H9 (cell line): ENCODE data around the gene GRIA4. TPM values are rescaled to one million over a fixed set of nuclear protein-coding genes. Genes with fewer than 3 reads are reported as not detected.
A peak's percentile ranks its signal among the peaks of the same experiment; 100 is the strongest.
"Not testable (repeated sequence)": the region's sequence is repeated elsewhere in the genome, so short reads cannot be mapped to it uniquely, and the experiment has no call there.

Source experiments
- DNase-seq: peaks from one replicate; pipeline ENCODE4 v3.0.0-alpha.2; 2017
- H2AFZ ChIP-seq: one replicate; pipeline ENCODE4 v1.6.1; 2013; ENCODE audit warnings: mild to moderate bottlenecking, low read length, control low read depth, moderate library complexity
- H2AK5ac ChIP-seq: 2 replicates; pipeline ENCODE4 v1.6.1; 2013; ENCODE audit warnings: low read length, control low read depth, mixed read lengths; ENCODE audit not compliant: insufficient read length
- H2BK120ac ChIP-seq: one replicate; pipeline ENCODE4 v1.6.1; 2013; ENCODE audit warnings: low read depth, mild to moderate bottlenecking, low read length, control low read depth, inconsistent platforms; ENCODE audit not compliant: poor library complexity, severe bottlenecking
- H2BK12ac ChIP-seq: 2 replicates; pipeline ENCODE4 v1.6.1; 2013; ENCODE audit warnings: low read length, control low read depth, mixed read lengths, low read depth; ENCODE audit not compliant: insufficient read length
- H2BK15ac ChIP-seq: 2 replicates; pipeline ENCODE4 v1.6.1; 2013; ENCODE audit warnings: low read depth, low read length, control low read depth
- H2BK20ac ChIP-seq: one replicate; pipeline ENCODE4 v1.6.1; 2013; ENCODE audit warnings: low read depth, mild to moderate bottlenecking, low read length, control low read depth, inconsistent platforms; ENCODE audit not compliant: poor library complexity, severe bottlenecking
- H2BK5ac ChIP-seq: 2 replicates; pipeline ENCODE4 v1.6.1; 2013; ENCODE audit warnings: low read length, control low read depth, mixed read lengths; ENCODE audit not compliant: insufficient read length
- H3K14ac ChIP-seq: 2 replicates; pipeline ENCODE4 v1.6.1; 2013; ENCODE audit warnings: low read length, control low read depth; ENCODE audit not compliant: insufficient read depth
- H3K18ac ChIP-seq: 2 replicates; pipeline ENCODE4 v1.6.1; 2013; ENCODE audit warnings: low read depth, mild to moderate bottlenecking, mixed read lengths, low read length, control low read depth; ENCODE audit not compliant: insufficient read length
- H3K23ac ChIP-seq: 2 replicates; pipeline ENCODE4 v1.6.1; 2013; ENCODE audit warnings: low read length, control low read depth, mixed read lengths, low read depth; ENCODE audit not compliant: insufficient read length
- H3K23me2 ChIP-seq: 2 replicates; pipeline ENCODE4 v1.6.1; 2013; ENCODE audit warnings: low read depth, mild to moderate bottlenecking, mixed read lengths, low read length, control low read depth; ENCODE audit not compliant: insufficient read length, poor library complexity, severe bottlenecking
- H3K27ac ChIP-seq: 2 replicates; pipeline ENCODE4 v1.5.1; 2013; ENCODE audit warnings: low read length, control low read depth, mixed read lengths, low read depth; ENCODE audit not compliant: insufficient read length
- H3K27me3 ChIP-seq: 2 replicates; pipeline ENCODE4 v1.6.1; 2013; ENCODE audit warnings: low read length, control low read depth, inconsistent platforms; ENCODE audit not compliant: insufficient read depth
- H3K4ac ChIP-seq: 2 replicates; pipeline ENCODE4 v1.6.1; 2013; ENCODE audit warnings: low read depth, mild to moderate bottlenecking, control low read depth, inconsistent platforms, low read length, moderate library complexity
- H3K4me1 ChIP-seq: 2 replicates; pipeline ENCODE4 v1.6.1; 2013; ENCODE audit warnings: low read length, control low read depth, inconsistent platforms; ENCODE audit not compliant: insufficient read depth
- H3K4me2 ChIP-seq: 2 replicates; pipeline ENCODE4 v1.6.1; 2013; ENCODE audit warnings: low read length, control low read depth, mixed read lengths; ENCODE audit not compliant: insufficient read length, insufficient read depth
- H3K56ac ChIP-seq: 2 replicates; pipeline ENCODE4 v1.6.1; 2013; ENCODE audit warnings: low read depth, mild to moderate bottlenecking, mixed read lengths, low read length, control low read depth; ENCODE audit not compliant: insufficient read length
- H3K79me1 ChIP-seq: 2 replicates; pipeline ENCODE4 v1.6.1; 2013; ENCODE audit warnings: low read depth, mild to moderate bottlenecking, moderate library complexity, low read length, control low read depth, inconsistent platforms; ENCODE audit not compliant: insufficient read depth, poor library complexity, severe bottlenecking
- H3K79me2 ChIP-seq: 2 replicates; pipeline ENCODE4 v1.6.1; 2013; ENCODE audit warnings: low read length, control low read depth, inconsistent platforms; ENCODE audit not compliant: insufficient read depth
- H3K9ac ChIP-seq: 2 replicates; pipeline ENCODE4 v1.6.1; 2013; ENCODE audit warnings: low read length, control low read depth, mixed read lengths; ENCODE audit not compliant: insufficient read length; ENCODE audit errors: extremely low read depth
- H3K9me3 ChIP-seq: one replicate; pipeline ENCODE4 v1.6.1; 2013; ENCODE audit warnings: low read depth, low read length, inconsistent platforms; ENCODE audit not compliant: control insufficient read depth
- H3T11ph ChIP-seq: one replicate; pipeline ENCODE4 v1.6.1; 2013; ENCODE audit warnings: mild to moderate bottlenecking, low read length, control low read depth, inconsistent platforms
- H4K20me1 ChIP-seq: one replicate; pipeline ENCODE4 v1.6.1; 2013; ENCODE audit not compliant: control insufficient read depth, insufficient read length, insufficient read depth
- H4K5ac ChIP-seq: 2 replicates; pipeline ENCODE4 v1.6.1; 2013; ENCODE audit warnings: low read depth, mild to moderate bottlenecking, mixed read lengths, low read length, control low read depth; ENCODE audit not compliant: insufficient read length
- H4K8ac ChIP-seq: replicated peaks from 2 replicates; pipeline ENCODE4 v1.6.1; 2013; ENCODE audit warnings: low read length, control low read depth, mixed read lengths, low read depth; ENCODE audit not compliant: insufficient read length
- H4K91ac ChIP-seq: 2 replicates; pipeline ENCODE4 v1.6.1; 2013; ENCODE audit warnings: low read depth, mild to moderate bottlenecking, moderate library complexity, mixed read lengths, low read length, control low read depth; ENCODE audit not compliant: insufficient read length
- H3K27ac Mint-ChIP-seq, 3 experiments: 2 replicates in 2 of 3; 3 replicates in 1 of 3; pipeline ENCODE4 v1.8.0; 2020 to 2021; ENCODE audit warnings: mixed read lengths in 3 of 3, mild to moderate bottlenecking in 1 of 3, moderate library complexity in 1 of 3
- H3K27me3 Mint-ChIP-seq: 2 replicates; pipeline ENCODE4 v1.8.0; 2021; ENCODE audit warnings: low read depth, mild to moderate bottlenecking, moderate library complexity, mixed read lengths
- H3K36me3 Mint-ChIP-seq, 3 experiments: 2 replicates in 2 of 3; 3 replicates in 1 of 3; pipeline ENCODE4 v1.8.0; 2020 to 2021; ENCODE audit warnings: low read depth in 3 of 3, mixed read lengths in 3 of 3; ENCODE audit not compliant: insufficient read depth in 1 of 3
- H3K4me1 Mint-ChIP-seq, 2 experiments: 2 replicates each; pipeline ENCODE4 v1.8.0; 2020; ENCODE audit warnings: mixed read lengths in 2 of 2
- H3K4me3 Mint-ChIP-seq, 2 experiments: 2 replicates in 1 of 2; 3 replicates in 1 of 2; pipeline ENCODE4 v1.8.0; 2020 to 2021; ENCODE audit warnings: mild to moderate bottlenecking in 2 of 2, mixed read lengths in 2 of 2, moderate library complexity in 1 of 2
- H3K9me3 Mint-ChIP-seq, 2 experiments: 2 replicates in 1 of 2; 3 replicates in 1 of 2; pipeline ENCODE4 v1.8.0; 2020; ENCODE audit warnings: mild to moderate bottlenecking in 2 of 2, mixed read lengths in 2 of 2, moderate library complexity in 1 of 2
- CTCF ChIP-seq: fragments of 200-600 bp; sonication (generic); conservative IDR thresholded peaks from 3 replicates; pipeline ENCODE4 v1.8.0; 2021; ENCODE audit warnings: antibody characterized with exemption, mild to moderate bottlenecking
- WGBS: extraction: QIAGEN DNeasy Blood & Tissue Kit; methylation state at CpG from one replicate; pipeline ENCODE4 v1.1.7; 2013; ENCODE audit warnings: missing lambda C conversion rate, low lambda C conversion rate, mixed read lengths; ENCODE audit not compliant: insufficient read length; ENCODE audit errors: extremely low coverage; 5-methylcytosine and 5-hydroxymethylcytosine counted together
- total RNA-seq: library from RNA; stranded (reverse); gene quantifications from 2 replicates; pipeline ENCODE4 v1.2.1, GENCODE V29; 2021

GRIA4 gene
- total RNA-seq, 1 experiment from 2014 or later = 0.83 TPM

- TF ChIP-seq CTCF = no peak
- Histone ChIP-seq H3K9me3 (no peaks in the 10 kb centered on the region), H3T11ph (no peak overlapping the region), H3K79me1 (no peaks in the 10 kb centered on the region), H3K9ac (no peak overlapping the region), H2BK20ac (no peak overlapping the region), H2BK120ac (no peak overlapping the region), H3K4ac (no peak overlapping the region), H3K23ac (no peak overlapping the region), H4K91ac (no peak overlapping the region), H2BK12ac (no peak overlapping the region), H3K14ac (no peak overlapping the region), H3K27ac (no peak overlapping the region), H4K5ac (no peak overlapping the region), H3K4me2 (no peak overlapping the region), H4K8ac (no peak overlapping the region), H2BK15ac (no peak overlapping the region), H2AFZ (no peak overlapping the region), H3K79me2 (no peaks in the 10 kb centered on the region), H3K18ac (no peak overlapping the region), H3K27me3 (no peaks in the 10 kb centered on the region), H3K23me2 (no peaks in the 10 kb centered on the region), H4K20me1 (no peaks in the 10 kb centered on the region), H3K56ac (no peak overlapping the region), H2BK5ac (no peak overlapping the region), H3K4me1 (no peaks in the 10 kb centered on the region; the same call in 1 of the 2 replicates), H2AK5ac (no peak overlapping the region)
- Mint-ChIP-seq H3K4me1 (peaks cover 16 to 27% of the 10 kb centered on the region in 2 experiments), H3K36me3 (peaks cover 0 to 2% (median 0%) of the 10 kb centered on the region in 3 experiments; a peak in 2 of 7 replicates), H3K27me3 (no peaks in the 10 kb centered on the region), H3K4me3 (no peak overlapping the region), H3K9me3 (no peaks in the 10 kb centered on the region), H3K27ac (no peak overlapping the region)
- WGBS = no CpG with 5 or more reads among the region's 2 CpGs
- no peak for DNase-seq
These were observed 173.3 kb downstream of the GRIA4 start for GRCh38 chr11:105783216-105783615.

DNA sequence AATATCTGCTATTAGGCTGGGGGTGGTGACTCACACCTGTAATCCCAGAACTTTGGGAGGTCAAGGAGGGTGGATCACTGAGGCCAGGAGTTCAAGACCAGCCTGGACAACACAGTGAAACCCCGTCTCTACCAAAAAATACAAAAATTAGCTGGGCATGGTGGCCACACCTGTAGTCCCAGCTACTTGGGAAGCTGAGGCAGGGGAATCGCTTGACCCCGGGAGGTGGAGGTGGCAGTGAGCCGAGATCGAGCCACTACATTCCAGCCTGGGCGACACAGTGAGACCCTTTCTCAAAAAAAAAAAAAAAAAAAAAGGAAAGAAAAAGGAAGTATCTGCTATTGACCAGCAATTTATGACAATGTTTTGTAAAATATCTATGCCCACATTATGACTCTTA, 176.0 kb downstream of the GRIA4 start:
- not testable (repeated sequence) for H3K23ac ChIP-seq, H3K18ac ChIP-seq, H2AK5ac ChIP-seq, H2BK120ac ChIP-seq, H2BK20ac ChIP-seq, H3K4me1 ChIP-seq, H2AFZ ChIP-seq, H4K8ac ChIP-seq, H3K4ac ChIP-seq, H3K27ac ChIP-seq, H2BK15ac ChIP-seq, H3K4me3 Mint-ChIP-seq, H3K56ac ChIP-seq, H2BK12ac ChIP-seq, H3K23me2 ChIP-seq, DNase-seq, H3K14ac ChIP-seq, H3K9me3 ChIP-seq, H3K36me3 Mint-ChIP-seq, H3K9ac ChIP-seq, H4K20me1 ChIP-seq, H4K5ac ChIP-seq, H3K4me2 ChIP-seq, H4K91ac ChIP-seq, H3K79me1 ChIP-seq, H3K27me3 Mint-ChIP-seq, H3K27me3 ChIP-seq, H3K79me2 ChIP-seq, H3T11ph ChIP-seq, H3K9me3 Mint-ChIP-seq, H2BK5ac ChIP-seq
- 0 out of 7 replicates have a peak overlapping the region, but pooled peaks of 1 of the 3 experiments have one; percentile 70 for H3K27ac Mint-ChIP-seq
- H3K4me1 Mint-ChIP-seq = peaks cover 17 to 28% of the 10 kb centered on the region in 2 experiments
- no CpG with 5 or more reads among the region's 6 CpGs for WGBS
